Neural cell (in vitro differentiated cells): ENCODE measurements around the gene ZBTB7A. TPM values are rescaled to one million over a fixed set of nuclear protein-coding genes. Genes with fewer than 3 reads are reported as not detected.
A peak's percentile ranks its signal among the peaks of the same experiment; 100 is the strongest.

Experiments used
- H2AFZ ChIP-seq: fragments of 200-600, 300-800 bp; sonication (generic), shearing (Covaris generic); 2 replicates; pipeline ENCODE4 v1.6.0; 2014; ENCODE audit warnings: low read depth, mild to moderate bottlenecking, antibody characterized with exemption, low read length, moderate library complexity
- H3F3A ChIP-seq: fragments of 200-600 bp; shearing (Covaris generic); 2 replicates; pipeline ENCODE4 v1.6.1; 2016; ENCODE audit warnings: mild to moderate bottlenecking, moderate library complexity, mixed read lengths, antibody characterized with exemption, low read length; ENCODE audit not compliant: insufficient read depth, poor library complexity, severe bottlenecking
- H3K27ac ChIP-seq: fragments of 200-600, 300-800 bp; sonication (generic), shearing (Covaris generic); 2 replicates; pipeline ENCODE4 v1.5.1; 2014; ENCODE audit warnings: mild to moderate bottlenecking, low read length, moderate library complexity
- H3K27me3 ChIP-seq: fragments of 300-800, 200-600 bp; sonication (generic), shearing (Covaris generic); 2 replicates; pipeline ENCODE4 v1.6.0; 2014; ENCODE audit warnings: mild to moderate bottlenecking, low read depth, low read length, moderate library complexity; ENCODE audit not compliant: insufficient read depth
- H3K36me3 ChIP-seq: fragments of 300-800, 200-600 bp; sonication (generic), shearing (Covaris generic); 2 replicates; pipeline ENCODE4 v1.5.1; 2014; ENCODE audit warnings: mild to moderate bottlenecking, antibody characterized with exemption, low read length, moderate library complexity; ENCODE audit not compliant: insufficient read depth
- H3K4me2 ChIP-seq: fragments of 300-800, 200-600 bp; sonication (generic), shearing (Covaris generic); 2 replicates; pipeline ENCODE4 v1.6.0; 2014; ENCODE audit warnings: mild to moderate bottlenecking, low read length
- H3K4me3 ChIP-seq: fragments of 300-800, 200-600 bp; sonication (generic), shearing (Covaris generic); 2 replicates; pipeline ENCODE4 v1.5.1; 2014; ENCODE audit warnings: mild to moderate bottlenecking, low read length, moderate library complexity
- H3K79me2 ChIP-seq: fragments of 200-600 bp; shearing (Covaris generic); replicated peaks from 2 replicates; pipeline ENCODE4 v1.6.0; 2014; ENCODE audit warnings: mild to moderate bottlenecking, low read length, moderate library complexity; ENCODE audit not compliant: insufficient read depth
- H3K9ac ChIP-seq: fragments of 300-800, 200-600 bp; sonication (generic), shearing (Covaris generic); 2 replicates; pipeline ENCODE4 v1.6.1; 2016; ENCODE audit warnings: mild to moderate bottlenecking, low read length, mixed read lengths
- H3K9me2 ChIP-seq: fragments of 200-600 bp; shearing (Covaris generic); 2 replicates; pipeline ENCODE4 v1.6.1; 2016; ENCODE audit warnings: mild to moderate bottlenecking, low read length, mixed read lengths; ENCODE audit not compliant: insufficient read depth
- H3K9me3 ChIP-seq: fragments of 200-600, 300-800 bp; sonication (generic), shearing (Covaris generic); 2 replicates; pipeline ENCODE4 v1.6.1; 2016; ENCODE audit warnings: mild to moderate bottlenecking, mixed run types, low read length, moderate library complexity, mixed read lengths
- H4K20me1 ChIP-seq: fragments of 200-600 bp; shearing (Covaris generic); 2 replicates; pipeline ENCODE4 v1.6.1; 2016; ENCODE audit warnings: mild to moderate bottlenecking, mixed run types; ENCODE audit not compliant: insufficient read depth
- CTCF ChIP-seq: fragments of 450-650 bp; IDR thresholded peaks from 2 replicates; pipeline ENCODE4 v1.5.1; 2014; ENCODE audit warnings: antibody characterized with exemption, mild to moderate bottlenecking, moderate library complexity; ENCODE audit not compliant: poor library complexity, severe bottlenecking
- EP300 ChIP-seq: fragments of 450-650 bp; conservative IDR thresholded peaks from 2 replicates; pipeline ENCODE4 v1.6.1; 2014; ENCODE audit warnings: antibody characterized with exemption, mild to moderate bottlenecking, moderate library complexity; ENCODE audit not compliant: poor library complexity, severe bottlenecking
- POLR2AphosphoS5 ChIP-seq: IDR thresholded peaks from 2 replicates; pipeline ENCODE4 v1.6.1; 2012
- RAD21 ChIP-seq: fragments of 450-650 bp; conservative IDR thresholded peaks from 2 replicates; pipeline ENCODE4 v1.6.1; 2014; ENCODE audit warnings: antibody characterized with exemption, mild to moderate bottlenecking, moderate library complexity
- SMC3 ChIP-seq: fragments of 450-650 bp; conservative IDR thresholded peaks from 2 replicates; pipeline ENCODE4 v1.6.1; 2014; ENCODE audit warnings: antibody characterized with exemption, mild to moderate bottlenecking, moderate library complexity; ENCODE audit not compliant: poor library complexity
- TAF1 ChIP-seq: IDR thresholded peaks from 2 replicates; pipeline ENCODE4 v1.6.1; 2012; ENCODE audit warnings: low read depth
- polyA plus RNA-seq: library from polyadenylated mRNA; depleted of rRNA; stranded (reverse); fragments of >200 nt; gene quantifications from 2 replicates; pipeline ENCODE4 v1.2.3, GENCODE V29; 2014
- TF ChIP-seq, protein P1 (sequence below): IDR thresholded peaks from 2 replicates; pipeline ENCODE4 v1.6.1; 2012; ENCODE audit warnings: borderline replicate concordance

Gene ZBTB7A
- polyA plus RNA-seq, 1 donor from 2014 or later = 1.7 TPM

DNA sequence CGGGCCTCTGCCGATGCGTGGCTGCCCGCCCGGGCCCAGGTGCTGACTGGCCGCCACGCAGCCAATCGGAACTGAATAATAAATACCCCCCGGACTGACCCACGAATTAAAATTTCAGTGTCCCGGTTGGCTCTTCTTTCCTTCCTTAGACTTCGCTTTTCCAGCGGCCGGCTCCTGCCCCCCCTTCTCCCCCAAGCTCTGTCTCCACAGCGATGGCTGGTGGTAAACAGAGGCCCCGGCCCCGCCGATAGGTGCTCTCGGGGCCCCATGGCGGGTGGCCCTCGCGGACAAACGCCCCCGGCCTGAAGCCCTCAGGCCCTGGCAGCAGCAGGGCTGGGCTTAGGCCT is 2.6 kb downstream of the ZBTB7A start:
- peak overlapping the region; percentile 74 for H3K4me3 ChIP-seq
- peaks cover 5% of the 10 kb centered on the region for H4K20me1 ChIP-seq
- peaks cover 20% of the 10 kb centered on the region for H3K27me3 ChIP-seq
- H3K9me2 ChIP-seq = no peaks in the 10 kb centered on the region
- H3K36me3 ChIP-seq = no peaks in the 10 kb centered on the region
- H3K4me2 ChIP-seq = peak overlapping the region; percentile 63
- H2AFZ ChIP-seq = no peak overlapping the region
- TF ChIP-seq, protein P1, sequence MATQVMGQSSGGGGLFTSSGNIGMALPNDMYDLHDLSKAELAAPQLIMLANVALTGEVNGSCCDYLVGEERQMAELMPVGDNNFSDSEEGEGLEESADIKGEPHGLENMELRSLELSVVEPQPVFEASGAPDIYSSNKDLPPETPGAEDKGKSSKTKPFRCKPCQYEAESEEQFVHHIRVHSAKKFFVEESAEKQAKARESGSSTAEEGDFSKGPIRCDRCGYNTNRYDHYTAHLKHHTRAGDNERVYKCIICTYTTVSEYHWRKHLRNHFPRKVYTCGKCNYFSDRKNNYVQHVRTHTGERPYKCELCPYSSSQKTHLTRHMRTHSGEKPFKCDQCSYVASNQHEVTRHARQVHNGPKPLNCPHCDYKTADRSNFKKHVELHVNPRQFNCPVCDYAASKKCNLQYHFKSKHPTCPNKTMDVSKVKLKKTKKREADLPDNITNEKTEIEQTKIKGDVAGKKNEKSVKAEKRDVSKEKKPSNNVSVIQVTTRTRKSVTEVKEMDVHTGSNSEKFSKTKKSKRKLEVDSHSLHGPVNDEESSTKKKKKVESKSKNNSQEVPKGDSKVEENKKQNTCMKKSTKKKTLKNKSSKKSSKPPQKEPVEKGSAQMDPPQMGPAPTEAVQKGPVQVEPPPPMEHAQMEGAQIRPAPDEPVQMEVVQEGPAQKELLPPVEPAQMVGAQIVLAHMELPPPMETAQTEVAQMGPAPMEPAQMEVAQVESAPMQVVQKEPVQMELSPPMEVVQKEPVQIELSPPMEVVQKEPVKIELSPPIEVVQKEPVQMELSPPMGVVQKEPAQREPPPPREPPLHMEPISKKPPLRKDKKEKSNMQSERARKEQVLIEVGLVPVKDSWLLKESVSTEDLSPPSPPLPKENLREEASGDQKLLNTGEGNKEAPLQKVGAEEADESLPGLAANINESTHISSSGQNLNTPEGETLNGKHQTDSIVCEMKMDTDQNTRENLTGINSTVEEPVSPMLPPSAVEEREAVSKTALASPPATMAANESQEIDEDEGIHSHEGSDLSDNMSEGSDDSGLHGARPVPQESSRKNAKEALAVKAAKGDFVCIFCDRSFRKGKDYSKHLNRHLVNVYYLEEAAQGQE = no peak
- TF ChIP-seq POLR2AphosphoS5 (no peak), RAD21 (no peak), TAF1 (no peak), EP300 (no peak), CTCF (no peak), SMC3 (no peak)
- peak overlapping the region; percentile 67 for H3K9ac ChIP-seq
- peaks cover 3% of the 10 kb centered on the region for H3K79me2 ChIP-seq
- H3K27ac ChIP-seq = no peak overlapping the region
- H3F3A ChIP-seq = no peaks in the 10 kb centered on the region
- H3K9me3 ChIP-seq = no peaks in the 10 kb centered on the region

GRCh38 chr19:4063369-4064148 is 3.1 kb downstream of the ZBTB7A start:
- no peak overlapping the region for H3K27ac ChIP-seq

More at GRCh38 chr19:4063369-4064148, 3.1 kb downstream of the ZBTB7A start:
- no peak for TF ChIP-seq POLR2AphosphoS5
- no peak for TF ChIP-seq TAF1
- Histone ChIP-seq H4K20me1 (peaks cover 5% of the 10 kb centered on the region), H3K79me2 (peaks cover 3% of the 10 kb centered on the region), H3K4me3 (peak overlapping the region; percentile 74), H3K9me3 (no peaks in the 10 kb centered on the region), H3K9me2 (no peaks in the 10 kb centered on the region), H3F3A (no peaks in the 10 kb centered on the region), H2AFZ (no peak overlapping the region), H3K9ac (peak overlapping the region; percentile 67), H3K36me3 (no peaks in the 10 kb centered on the region), H3K4me2 (no peak overlapping the region), H3K27me3 (peaks cover 15% of the 10 kb centered on the region)
